H1 (cell line): ENCODE measurements around the gene A4GALT. TPM values are rescaled to one million over a fixed set of nuclear protein-coding genes. Genes with fewer than 3 reads are reported as not detected.

Experiments
- polyA plus RNA-seq, 7 experiments: library from polyadenylated mRNA; depleted of rRNA in 3 of 7; stranded (reverse) in 5 of 7; unstranded in 2 of 7; fragments of >200 nt in 5 of 7; fragments of 200-250 nt in 2 of 7; gene quantifications; 1 replicate in 5 of 7; 2 replicates in 1 of 7; 4 replicates in 1 of 7; pipeline versions ENCODE4 v1.2.1 to v1.2.3, GENCODE V29; 2011 to 2013; ENCODE audit warnings: missing spikeins in 2 of 7, mixed read lengths in 2 of 7
- total RNA-seq: library from RNA; stranded (reverse); fragmentation: NEBNext Ultra II Directional; extraction: Animal tissue kit (Norgen Biotek cat#: 25700); gene quantifications from 2 replicates; pipeline ENCODE4 v1.2.1, GENCODE V29; 2021
- TF ChIP-seq, protein P1 (sequence below): IDR thresholded peaks from 2 replicates; pipeline ENCODE4 v1.6.1; 2011; ENCODE audit warnings: low read length, improper control_type of control experiment

Gene A4GALT
- total and polyA plus RNA-seq, 2 of the 8 experiments (the other 6 are each of a cell fraction or from before 2014, with no cell fraction given) = 7.2 to 13.8 TPM

DNA sequence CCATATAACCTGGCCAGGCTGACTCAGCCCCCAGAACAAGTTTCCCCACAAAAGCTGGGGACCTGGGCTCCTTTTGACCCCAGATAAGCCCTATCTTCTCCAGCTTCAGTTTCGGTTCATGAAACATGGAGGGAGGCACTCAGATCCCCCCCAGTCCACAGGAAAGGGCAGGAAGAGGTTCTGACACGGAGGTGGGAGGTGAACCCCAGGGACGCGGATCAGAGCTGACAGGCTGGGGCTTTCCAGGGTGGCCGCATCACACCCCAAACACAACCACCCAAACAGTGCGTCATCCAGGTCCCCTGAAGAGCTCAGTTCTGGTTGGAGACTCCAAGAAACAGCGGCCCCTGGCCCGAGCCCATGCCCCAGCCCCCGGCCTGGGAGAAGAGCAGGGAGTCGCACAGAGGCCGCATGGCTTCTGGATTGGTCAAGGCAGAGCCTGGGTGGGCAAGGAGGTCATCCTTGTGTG, 44.3 kb upstream of the A4GALT start (continued):
- TF ChIP-seq, protein P1, sequence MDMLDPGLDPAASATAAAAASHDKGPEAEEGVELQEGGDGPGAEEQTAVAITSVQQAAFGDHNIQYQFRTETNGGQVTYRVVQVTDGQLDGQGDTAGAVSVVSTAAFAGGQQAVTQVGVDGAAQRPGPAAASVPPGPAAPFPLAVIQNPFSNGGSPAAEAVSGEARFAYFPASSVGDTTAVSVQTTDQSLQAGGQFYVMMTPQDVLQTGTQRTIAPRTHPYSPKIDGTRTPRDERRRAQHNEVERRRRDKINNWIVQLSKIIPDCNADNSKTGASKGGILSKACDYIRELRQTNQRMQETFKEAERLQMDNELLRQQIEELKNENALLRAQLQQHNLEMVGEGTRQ = no peak
